Liver (tissue), 9 donors: Measurements from ENCODE around the gene MAB21L4. TPM values are rescaled to one million over a fixed set of nuclear protein-coding genes. Genes with fewer than 3 reads are reported as not detected.

Experiments
- DNase-seq: peaks from one replicate; pipeline ENCODE4 v3.0.0-alpha.2; 2017; ENCODE audit warnings: low spot score
- H3K27ac ChIP-seq, 2 donors: one replicate each; pipeline ENCODE4 v1.7.0; 2013; ENCODE audit warnings: inconsistent platforms in 2 of 2, low read length in 2 of 2, control low read depth in 1 of 2, low read depth in 1 of 2, mild to moderate bottlenecking in 1 of 2
- H3K27me3 ChIP-seq, 4 donors: one replicate each; pipeline versions ENCODE4 v1.6.1 to v1.7.0; 2013; ENCODE audit warnings: low read length in 3 of 4, inconsistent platforms in 1 of 4, mild to moderate bottlenecking in 1 of 4, moderate library complexity in 1 of 4; ENCODE audit not compliant: control insufficient read depth in 4 of 4, insufficient read depth in 4 of 4
- H3K36me3 ChIP-seq, 4 donors: one replicate each; pipeline versions ENCODE4 v1.6.1 to v1.7.0; 2013; ENCODE audit warnings: low read length in 3 of 4, mild to moderate bottlenecking in 3 of 4, low read depth in 1 of 4, moderate library complexity in 1 of 4; ENCODE audit not compliant: control insufficient read depth in 4 of 4, insufficient read depth in 3 of 4
- H3K4me1 ChIP-seq, 4 donors: one replicate each; pipeline versions ENCODE4 v1.6.1 to v1.7.0; 2013; ENCODE audit warnings: low read length in 3 of 4, mild to moderate bottlenecking in 3 of 4, moderate library complexity in 1 of 4; ENCODE audit not compliant: control insufficient read depth in 4 of 4, insufficient read depth in 4 of 4
- H3K4me3 ChIP-seq, 3 donors: one replicate each; pipeline versions ENCODE4 v1.6.1 to v1.7.0; 2013; ENCODE audit warnings: low read length in 3 of 3, control low read depth in 1 of 3, low read depth in 1 of 3, mild to moderate bottlenecking in 1 of 3
- H3K9ac ChIP-seq, 2 donors: one replicate each; pipeline ENCODE4 v1.7.0; 2013; ENCODE audit warnings: low read length in 2 of 2, mild to moderate bottlenecking in 2 of 2, moderate library complexity in 2 of 2, control low read depth in 1 of 2, low read depth in 1 of 2
- H3K9me3 ChIP-seq, 4 donors: one replicate each; pipeline versions ENCODE4 v1.6.1 to v1.7.0; 2013; ENCODE audit warnings: low read length in 3 of 4; ENCODE audit not compliant: control insufficient read depth in 4 of 4
- ATF3 ChIP-seq: IDR thresholded peaks from 2 replicates; pipeline ENCODE4 v1.6.1; 2016; ENCODE audit warnings: antibody characterized with exemption
- CTCF ChIP-seq: fragments of 150-350 bp; IDR thresholded peaks from 2 replicates; pipeline ENCODE4 v1.5.1; 2017; ENCODE audit warnings: improper control_type of control experiment, low read depth, low read length; ENCODE audit not compliant: missing input control
- EGR1 ChIP-seq, 2 donors: IDR thresholded peaks; 2 replicates each; pipeline ENCODE4 v1.6.1; 2016 to 2018; ENCODE audit warnings: antibody characterized with exemption in 2 of 2, low read depth in 2 of 2
- GABPA ChIP-seq, 2 donors: IDR thresholded peaks in 1 of 2; conservative IDR thresholded peaks in 1 of 2; 2 replicates each; pipeline ENCODE4 v1.6.1; 2016; ENCODE audit warnings: antibody characterized with exemption in 2 of 2, mild to moderate bottlenecking in 1 of 2, moderate library complexity in 1 of 2
- HNF4A ChIP-seq, 2 donors: conservative IDR thresholded peaks; 2 replicates each; pipeline ENCODE4 v1.6.1; 2016; ENCODE audit warnings: antibody characterized with exemption in 2 of 2, mild to moderate bottlenecking in 2 of 2
- HNF4G ChIP-seq: IDR thresholded peaks from 2 replicates; pipeline ENCODE4 v1.6.1; 2016; ENCODE audit warnings: antibody characterized with exemption
- JUND ChIP-seq, 2 donors: IDR thresholded peaks; 2 replicates each; pipeline ENCODE4 v1.6.1; 2016; ENCODE audit warnings: antibody characterized with exemption in 2 of 2
- NR2F2 ChIP-seq: IDR thresholded peaks from 2 replicates; pipeline ENCODE4 v1.6.1; 2016; ENCODE audit warnings: antibody characterized with exemption
- RAD21 ChIP-seq, 2 donors: IDR thresholded peaks; 2 replicates each; pipeline ENCODE4 v1.6.1; 2016; ENCODE audit warnings: antibody characterized with exemption in 2 of 2, mild to moderate bottlenecking in 2 of 2
- RXRA ChIP-seq, 2 donors: IDR thresholded peaks; 2 replicates each; pipeline ENCODE4 v1.6.1; 2017 to 2018; ENCODE audit warnings: antibody characterized with exemption in 2 of 2, mild to moderate bottlenecking in 1 of 2
- SP1 ChIP-seq: IDR thresholded peaks from 2 replicates; pipeline ENCODE4 v1.6.1; 2018; ENCODE audit warnings: antibody characterized with exemption, mild to moderate bottlenecking
- TAF1 ChIP-seq: conservative IDR thresholded peaks from 2 replicates; pipeline ENCODE4 v1.6.1; 2016; ENCODE audit warnings: antibody characterized with exemption, mild to moderate bottlenecking
- YY1 ChIP-seq: IDR thresholded peaks from 2 replicates; pipeline ENCODE4 v1.6.1; 2016; ENCODE audit warnings: antibody characterized with exemption, mild to moderate bottlenecking
- ZBTB33 ChIP-seq: IDR thresholded peaks from 2 replicates; pipeline ENCODE4 v1.6.1; 2016; ENCODE audit warnings: antibody characterized with exemption
- WGBS: extraction: QIAGEN DNeasy Blood & Tissue Kit; methylation state at CpG from one replicate; pipeline ENCODE4 v1.1.7; 2013; 5-methylcytosine and 5-hydroxymethylcytosine counted together
- polyA plus RNA-seq, 2 donors: library from polyadenylated mRNA; stranded (reverse) in 1 of 2; unstranded in 1 of 2; fragments of 200-250 nt in 1 of 2; fragments of >200 nt in 1 of 2; fragmentation: Nextera tagmentation in 1 of 2; extraction: Ambion mirVana in 1 of 2; gene quantifications; one replicate each; pipeline versions ENCODE4 v1.2.1 to v1.2.3, GENCODE V29; 2013 to 2015
- total RNA-seq, 2 donors: library from RNA; depleted of rRNA; stranded (reverse); fragments of >200 nt; gene quantifications; one replicate each; pipeline ENCODE4 v1.2.3, GENCODE V29; 2014
- TF ChIP-seq, protein P1 (sequence below): IDR thresholded peaks from 2 replicates; pipeline ENCODE4 v1.6.1; 2016; ENCODE audit warnings: antibody characterized with exemption, mild to moderate bottlenecking
- TF ChIP-seq, protein P2 (sequence below): IDR thresholded peaks from 2 replicates; pipeline ENCODE4 v1.6.1; 2016; ENCODE audit warnings: antibody characterized with exemption
- donor health status: healthy.
- donor health status: healthy.
- donor health status: healthy.
- donor health status: healthy.
- donor health status: healthy.

Gene MAB21L4
- total and polyA plus RNA-seq, 4 donors = 0.59 to 8.8 (median 1.1) TPM

- no peak for DNase-seq
- TF ChIP-seq RXRA (IDR thresholded peaks at IDR 0.05) (peak; percentile 70 to 71), RAD21 (IDR thresholded peaks at IDR 0.05) (no peak)
- H3K9ac ChIP-seq = no peak overlapping the region
- no peaks in the 10 kb centered on the region for H3K27me3 ChIP-seq
- H3K4me1 ChIP-seq = peaks cover 21 to 74% (median 64%) of the 10 kb centered on the region in 4 donors
- H3K9me3 ChIP-seq = no peaks in the 10 kb centered on the region
- H3K27ac ChIP-seq = peak overlapping the region in 1 of 2 donors; percentile 76
- H3K36me3 ChIP-seq = peaks cover 3 to 11% (median 4%) of the 10 kb centered on the region in 4 donors
- WGBS = 20% methylated on average over 1 of the region's 1 CpG
- H3K4me3 ChIP-seq = no peak overlapping the region
These were observed 10.4 kb downstream of the MAB21L4 start for GRCh38 chr2:240885566-240885965.

GRCh38 chr2:240884745-240885144, 11.2 kb downstream of the MAB21L4 start:
- H3K4me1 ChIP-seq = peaks cover 15 to 66% (median 59%) of the 10 kb centered on the region in 4 donors
- no peak overlapping the region for H3K9ac ChIP-seq
- H3K27me3 ChIP-seq = no peaks in the 10 kb centered on the region
- no peak overlapping the region for H3K27ac ChIP-seq
- H3K9me3 ChIP-seq = no peaks in the 10 kb centered on the region
- 72% methylated on average over 3 of the region's 3 CpGs for WGBS
- TF ChIP-seq EGR1 (IDR thresholded peaks at IDR 0.05; ENCODE audit: low read depth in 2 of 2) (no peak), ATF3 (no peak), ZBTB33 (no peak), GABPA (IDR thresholded peaks at IDR 0.05 in 1 of 2, conservative IDR thresholded peaks at IDR 0.05 in 1 of 2) (no peak), NR2F2 (no peak), HNF4A (conservative IDR thresholded peaks at IDR 0.05) (no peak), CTCF (no peak), JUND (IDR thresholded peaks at IDR 0.05) (no peak), HNF4G (no peak), RAD21 (IDR thresholded peaks at IDR 0.05) (no peak), RXRA (IDR thresholded peaks at IDR 0.05) (no peak), YY1 (no peak), SP1 (no peak), TAF1 (no peak)
- TF ChIP-seq, protein P1, sequence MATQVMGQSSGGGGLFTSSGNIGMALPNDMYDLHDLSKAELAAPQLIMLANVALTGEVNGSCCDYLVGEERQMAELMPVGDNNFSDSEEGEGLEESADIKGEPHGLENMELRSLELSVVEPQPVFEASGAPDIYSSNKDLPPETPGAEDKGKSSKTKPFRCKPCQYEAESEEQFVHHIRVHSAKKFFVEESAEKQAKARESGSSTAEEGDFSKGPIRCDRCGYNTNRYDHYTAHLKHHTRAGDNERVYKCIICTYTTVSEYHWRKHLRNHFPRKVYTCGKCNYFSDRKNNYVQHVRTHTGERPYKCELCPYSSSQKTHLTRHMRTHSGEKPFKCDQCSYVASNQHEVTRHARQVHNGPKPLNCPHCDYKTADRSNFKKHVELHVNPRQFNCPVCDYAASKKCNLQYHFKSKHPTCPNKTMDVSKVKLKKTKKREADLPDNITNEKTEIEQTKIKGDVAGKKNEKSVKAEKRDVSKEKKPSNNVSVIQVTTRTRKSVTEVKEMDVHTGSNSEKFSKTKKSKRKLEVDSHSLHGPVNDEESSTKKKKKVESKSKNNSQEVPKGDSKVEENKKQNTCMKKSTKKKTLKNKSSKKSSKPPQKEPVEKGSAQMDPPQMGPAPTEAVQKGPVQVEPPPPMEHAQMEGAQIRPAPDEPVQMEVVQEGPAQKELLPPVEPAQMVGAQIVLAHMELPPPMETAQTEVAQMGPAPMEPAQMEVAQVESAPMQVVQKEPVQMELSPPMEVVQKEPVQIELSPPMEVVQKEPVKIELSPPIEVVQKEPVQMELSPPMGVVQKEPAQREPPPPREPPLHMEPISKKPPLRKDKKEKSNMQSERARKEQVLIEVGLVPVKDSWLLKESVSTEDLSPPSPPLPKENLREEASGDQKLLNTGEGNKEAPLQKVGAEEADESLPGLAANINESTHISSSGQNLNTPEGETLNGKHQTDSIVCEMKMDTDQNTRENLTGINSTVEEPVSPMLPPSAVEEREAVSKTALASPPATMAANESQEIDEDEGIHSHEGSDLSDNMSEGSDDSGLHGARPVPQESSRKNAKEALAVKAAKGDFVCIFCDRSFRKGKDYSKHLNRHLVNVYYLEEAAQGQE = no peak
- TF ChIP-seq, protein P2, sequence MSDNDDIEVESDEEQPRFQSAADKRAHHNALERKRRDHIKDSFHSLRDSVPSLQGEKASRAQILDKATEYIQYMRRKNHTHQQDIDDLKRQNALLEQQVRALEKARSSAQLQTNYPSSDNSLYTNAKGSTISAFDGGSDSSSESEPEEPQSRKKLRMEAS = no peak
- H3K4me3 ChIP-seq = no peak overlapping the region
- DNase-seq = no peak
- peaks cover 3 to 11% (median 4%) of the 10 kb centered on the region in 4 donors for H3K36me3 ChIP-seq
